IPS DF 4.7 (cell line): ENCODE data around the gene DAB2IP.

Source experiments
- DNase-seq: peaks from one replicate; pipeline ENCODE4 v3.0.0-alpha.2; 2013; ENCODE audit warnings: low spot score; ENCODE audit errors: extremely low read depth

Gene DAB2IP

DNA sequence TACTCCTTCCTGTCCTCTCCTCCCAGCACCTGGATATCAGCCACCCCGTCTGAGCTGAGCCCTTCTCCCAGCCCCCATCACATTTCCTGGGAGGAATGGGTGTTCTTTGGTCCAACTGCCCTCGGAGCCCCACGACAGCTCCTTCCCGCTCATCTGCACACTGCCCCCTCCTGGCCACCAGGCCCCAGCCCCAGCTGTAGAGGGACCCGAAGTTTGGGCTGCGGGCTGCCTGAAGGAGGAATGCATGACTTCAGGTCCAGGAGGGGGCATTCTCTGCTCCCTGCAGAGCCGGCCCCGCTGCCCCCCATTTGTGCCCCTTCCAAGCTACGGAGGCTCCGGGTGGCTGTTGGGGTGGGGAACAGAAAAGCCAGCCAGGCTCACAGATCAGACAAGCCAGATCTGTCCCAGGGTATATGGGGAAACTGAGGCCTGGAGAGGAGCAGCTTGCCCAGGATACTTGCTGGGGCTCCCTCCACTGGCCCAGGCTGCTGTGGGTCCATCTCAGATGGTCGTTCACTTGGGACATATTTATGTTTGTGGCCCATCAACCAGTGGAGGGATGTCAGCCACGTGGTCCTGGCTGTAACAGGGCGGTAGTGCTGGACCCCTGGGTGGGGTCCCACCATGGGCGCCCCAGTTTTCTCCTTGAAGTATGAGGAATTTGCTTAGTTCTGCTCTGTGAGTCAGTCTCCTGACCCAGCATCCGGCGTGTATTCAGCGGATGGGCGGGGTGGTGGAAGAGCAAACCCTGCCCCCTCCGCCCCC, 33.1 kb downstream of the DAB2IP start:
- DNase-seq, result no peak

GRCh38 chr9:121685146-121685794, 33.8 kb downstream of the DAB2IP start:
- DNase-seq, result no peak

DNA sequence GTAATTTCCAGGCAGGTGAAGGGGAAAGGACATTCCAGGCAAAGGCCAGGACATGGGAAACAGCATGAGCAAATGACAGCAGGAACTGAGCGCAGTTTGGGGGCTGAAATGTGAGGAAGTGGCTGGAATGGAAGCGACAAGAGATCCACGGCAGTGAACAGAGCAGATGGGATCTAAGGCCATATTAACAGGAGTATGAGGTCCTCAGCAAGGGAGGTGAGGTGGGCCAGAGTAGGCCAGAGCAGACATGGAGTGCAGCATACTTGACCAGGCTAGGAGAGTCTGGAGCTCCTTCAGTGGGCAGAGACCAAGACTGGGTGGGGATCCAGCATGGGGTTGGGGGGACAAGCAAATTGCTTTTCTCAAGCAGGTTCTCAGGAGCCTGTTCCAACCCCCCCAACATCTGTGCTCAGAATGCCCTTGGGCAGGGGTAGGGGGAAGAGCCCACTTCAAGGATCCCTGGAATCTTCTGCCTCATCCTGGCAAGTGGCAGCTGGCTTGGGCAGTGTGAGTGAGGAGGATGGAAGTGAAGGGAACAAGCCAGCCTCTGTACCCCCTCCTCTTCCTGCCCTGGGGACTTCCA, 34.5 kb downstream of the DAB2IP start:
- DNase-seq, result no peak

DNA sequence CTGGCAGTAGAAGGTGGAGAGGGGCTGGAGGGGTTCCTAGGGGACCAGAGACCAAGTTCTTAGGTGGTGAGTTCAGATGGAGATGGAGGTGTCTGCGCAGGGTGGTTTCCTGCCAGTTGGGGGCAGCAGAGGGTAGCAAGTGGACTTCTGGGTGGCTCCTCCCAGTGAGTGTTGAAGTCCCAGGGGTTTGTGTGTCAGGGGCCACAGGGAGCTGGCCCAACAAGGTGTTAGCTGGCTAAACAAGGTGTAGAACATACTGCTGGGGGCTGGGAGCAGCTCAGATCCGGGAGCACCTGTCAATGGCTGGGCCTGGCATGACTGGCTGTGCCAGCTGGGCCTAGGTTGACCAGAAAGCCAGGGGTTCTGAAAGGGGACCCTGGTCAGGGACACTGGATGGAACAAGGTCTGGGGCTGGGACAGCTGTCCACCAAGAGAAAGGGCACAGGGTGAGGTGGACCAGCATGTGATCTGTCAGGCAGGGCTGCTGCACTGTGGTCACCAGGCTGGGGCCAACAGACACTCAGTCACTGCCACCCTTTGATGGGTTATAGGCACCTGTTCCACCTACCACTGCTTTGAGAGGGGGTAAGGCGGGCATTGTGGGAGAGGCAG, 35.6 kb downstream of the DAB2IP start:
- DNase-seq, result no peak

GRCh38 chr9:121688146-121688680, 36.8 kb downstream of the DAB2IP start:
- DNase-seq, result no peak

DNA sequence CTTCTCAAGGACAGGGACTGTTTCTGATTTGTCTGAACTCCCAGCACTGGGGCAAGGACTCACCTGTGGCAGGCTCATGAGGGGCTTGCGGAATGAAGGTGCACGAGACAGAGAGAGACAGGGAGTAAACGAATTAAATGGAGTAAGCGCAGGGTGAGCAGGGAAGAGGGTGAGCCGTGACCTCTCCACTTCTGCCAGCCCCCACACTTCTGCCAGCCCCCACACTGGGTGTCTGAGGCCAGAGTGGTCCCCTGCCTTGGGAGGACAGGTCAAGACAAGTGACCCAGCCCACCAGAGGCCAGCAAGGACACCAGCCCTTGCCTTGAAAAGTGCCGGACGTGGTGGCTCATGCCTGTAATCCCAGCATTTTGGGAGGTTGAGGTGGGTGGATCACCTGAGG, 37.2 kb downstream of the DAB2IP start:
- DNase-seq, result no peak

DNA sequence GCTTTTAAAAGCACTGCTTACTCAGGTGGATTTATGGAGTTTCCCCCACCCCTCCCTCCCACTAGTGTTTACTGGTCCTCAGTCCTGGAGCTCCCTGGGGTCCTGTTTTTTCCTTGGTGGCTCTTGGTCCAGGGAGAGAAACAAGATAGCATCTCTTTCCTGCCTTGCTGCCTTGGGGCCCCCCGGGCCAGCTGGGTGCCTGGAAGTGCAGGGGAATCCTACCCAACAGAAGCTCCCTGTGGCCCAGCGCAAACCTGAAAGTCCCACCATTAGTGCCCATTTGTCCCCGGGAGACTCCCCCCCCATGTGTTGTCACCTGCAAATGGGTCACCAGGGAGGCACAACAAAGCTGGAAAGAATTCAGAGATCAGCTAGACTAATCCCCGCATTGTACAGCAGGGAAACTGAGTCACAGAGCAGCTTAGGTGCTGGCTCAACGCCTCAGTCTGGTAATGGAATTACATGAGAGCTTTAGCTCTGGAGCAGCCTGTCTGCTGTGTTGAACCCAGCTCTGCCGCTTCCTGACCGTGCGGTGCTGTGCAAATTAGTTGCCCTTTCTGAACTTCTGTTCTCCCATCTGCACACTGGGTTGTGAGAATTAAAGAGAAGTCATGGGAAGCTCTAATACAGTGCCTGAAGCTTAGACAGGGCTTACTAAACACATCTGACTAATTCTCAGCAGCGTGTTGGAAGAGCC, 38.2 kb downstream of the DAB2IP start:
- DNase-seq, result no peak

- no peak for DNase-seq
Measured at GRCh38 chr9:121690316-121690715, 38.9 kb downstream of the DAB2IP start.

GRCh38 chr9:121690766-121691165, 39.3 kb downstream of the DAB2IP start:
- DNase-seq, result no peak

DNA sequence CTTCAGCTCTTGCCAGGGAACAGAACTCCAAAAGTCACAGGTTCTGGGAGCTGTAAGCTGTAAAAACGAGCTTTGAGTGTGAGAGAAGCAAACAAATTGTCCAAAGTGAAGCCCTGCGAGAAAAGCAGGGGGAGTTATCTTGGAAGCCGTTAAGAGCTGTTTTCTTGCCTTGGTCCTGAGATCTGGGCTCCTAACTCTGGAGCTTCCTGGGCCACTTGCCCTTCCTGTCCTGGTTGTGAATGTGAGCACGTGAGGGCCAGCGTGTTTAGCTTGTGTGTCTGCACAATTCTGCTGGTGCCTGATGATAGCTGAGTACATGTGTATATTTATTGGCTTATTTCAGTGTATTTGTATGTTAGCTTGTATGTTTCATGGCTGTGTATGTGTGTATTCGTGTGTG, 40.5 kb downstream of the DAB2IP start:
- DNase-seq, result no peak

DNA sequence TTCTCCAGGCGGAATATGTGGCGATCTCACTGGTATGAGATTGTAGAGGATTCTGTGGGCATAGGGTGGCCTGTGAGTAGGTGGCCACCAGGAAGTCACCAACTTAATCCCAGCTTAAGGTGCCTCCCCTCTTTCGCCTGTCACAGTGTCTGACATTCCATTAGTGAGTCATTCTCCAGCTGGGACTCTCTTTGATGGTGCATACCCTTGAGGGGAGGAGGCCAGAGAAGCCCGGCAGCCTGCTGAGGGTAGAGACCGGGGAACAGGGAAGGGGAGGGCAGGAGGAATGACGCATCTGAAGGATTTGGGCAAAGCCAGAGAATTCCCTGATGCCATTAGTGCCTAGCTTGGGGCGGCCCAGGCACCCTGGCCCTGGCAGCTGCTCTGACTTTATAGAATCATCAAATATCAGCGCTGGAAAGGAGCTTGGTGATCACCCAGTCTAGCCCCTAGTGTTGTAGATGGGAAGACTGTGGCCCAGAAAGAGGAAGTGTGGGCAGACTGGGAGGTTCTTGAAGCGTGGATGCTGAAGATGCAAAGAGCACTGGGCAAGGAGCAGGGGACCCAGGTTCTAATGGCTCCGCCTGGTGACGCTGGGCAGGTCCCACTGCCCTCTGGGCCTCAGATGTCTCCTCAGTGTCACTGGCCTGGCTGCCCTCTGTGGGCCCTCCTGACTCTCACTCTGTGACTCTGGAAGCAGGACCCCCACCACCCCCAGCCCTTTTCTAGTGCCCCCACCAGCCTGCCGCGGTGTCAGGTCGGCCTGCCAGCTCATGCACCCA, 41.4 kb downstream of the DAB2IP start:
- DNase-seq, result no peak

DNA sequence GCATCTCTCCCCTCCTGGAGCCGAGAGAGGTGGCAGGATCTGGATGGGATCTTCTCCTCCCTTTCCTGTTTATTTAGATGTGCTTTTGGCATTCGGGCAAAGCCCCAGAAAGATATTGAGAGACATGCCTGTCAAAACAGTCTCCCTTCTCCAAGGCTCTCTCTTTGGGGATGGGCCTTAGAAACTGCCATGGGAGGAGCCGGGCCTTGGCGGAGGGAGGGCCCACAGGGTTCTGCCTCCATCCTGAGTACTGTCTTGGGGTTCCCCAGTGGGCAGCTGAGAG, 41.9 kb downstream of the DAB2IP start:
- no peak for DNase-seq

GRCh38 chr9:121694001-121694400, 42.6 kb downstream of the DAB2IP start:
- no peak for DNase-seq

DNA sequence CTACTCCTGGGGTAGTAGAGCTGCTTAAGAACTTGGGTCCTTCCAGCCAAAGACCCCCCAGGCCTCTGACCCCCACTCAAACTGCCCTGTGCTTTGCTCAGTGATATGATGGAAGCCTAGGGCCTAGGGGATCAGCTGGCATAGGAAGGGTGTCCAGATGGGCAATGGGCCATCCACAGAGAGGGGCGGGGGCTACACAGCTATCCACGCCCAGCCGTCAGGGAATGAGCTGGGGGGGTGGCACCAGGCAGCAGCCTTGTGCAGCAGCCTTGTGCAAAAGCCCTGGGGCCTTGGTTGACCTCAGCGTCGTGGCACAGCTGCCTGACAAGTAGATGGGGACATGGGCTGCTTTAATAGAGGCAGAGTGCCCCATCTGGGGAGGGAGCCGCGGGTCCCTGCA, 43.2 kb downstream of the DAB2IP start:
- DNase-seq, result no peak

GRCh38 chr9:121696930-121697329, 45.5 kb downstream of the DAB2IP start:
- DNase-seq, result no peak

DNA sequence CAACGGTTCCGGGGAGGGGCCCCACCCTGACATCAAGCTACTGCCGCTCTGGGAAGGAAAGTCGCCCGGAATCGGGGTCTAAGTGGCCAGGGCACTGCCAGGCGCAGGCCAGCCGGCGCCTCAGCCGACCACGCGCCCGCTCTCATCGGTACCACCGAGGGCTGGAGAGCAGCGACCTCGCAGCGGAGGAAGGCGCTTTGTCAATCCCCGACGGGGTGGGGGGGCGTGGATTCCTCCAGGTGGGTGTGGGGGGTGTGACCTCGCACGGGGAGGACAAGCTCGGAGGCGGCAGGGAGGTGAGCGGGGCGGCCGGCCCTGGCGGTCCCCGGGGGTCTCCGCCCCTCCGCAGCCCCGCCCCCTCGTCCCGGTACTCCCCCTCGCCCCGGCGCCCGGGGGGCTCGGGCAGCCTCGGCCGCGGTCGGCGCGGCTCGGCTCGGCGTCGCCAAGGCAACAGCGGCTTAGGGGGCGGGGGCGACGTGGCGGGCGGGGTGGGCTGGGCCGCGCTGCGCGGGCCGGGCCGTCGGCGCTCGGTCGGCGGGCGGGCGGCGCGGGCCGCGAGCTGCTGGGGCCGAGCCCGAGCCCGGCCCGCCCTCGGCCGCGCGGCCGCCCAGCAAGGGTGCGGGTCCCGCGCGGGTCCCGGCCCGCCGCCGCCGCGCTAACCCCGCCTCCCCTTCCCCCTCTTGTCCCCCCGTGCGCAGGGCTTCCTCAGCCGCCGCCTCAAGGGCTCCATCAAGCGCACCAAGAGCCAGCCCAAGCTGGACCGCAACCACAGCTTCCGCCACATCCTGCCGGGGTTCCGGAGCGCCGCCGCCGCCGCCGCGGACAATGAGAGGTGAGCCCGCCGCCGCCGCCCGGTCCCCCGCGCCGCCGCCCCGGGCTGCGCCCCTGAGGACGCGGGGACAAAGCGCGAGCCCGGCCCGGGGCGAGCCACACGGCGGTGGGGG, 47.5 kb downstream of the DAB2IP start:
- no peak for DNase-seq

GRCh38 chr9:121699571-121700164, 48.2 kb downstream of the DAB2IP start:
- no peak for DNase-seq

GRCh38 chr9:121700165-121700831, 48.9 kb downstream of the DAB2IP start:
- DNase-seq, result no peak
